Mesothelial cell of epicardium (in vitro differentiated cells): ENCODE data around the gene ATP9A. TPM values are rescaled to one million over a fixed set of nuclear protein-coding genes. Genes with fewer than 3 reads are reported as not detected.

ENCODE experiments used
- DNase-seq, 2 experiments: peaks; one replicate each; pipeline ENCODE4 v3.0.0; 2021; ENCODE audit warnings: low spot score in 2 of 2; ENCODE audit not compliant: unreplicated experiment in 2 of 2
- H3K27ac Mint-ChIP-seq: 2 replicates; pipeline ENCODE4 v1.8.0; 2021; ENCODE audit warnings: mixed read lengths
- H3K27me3 Mint-ChIP-seq: 2 replicates; pipeline ENCODE4 v1.8.0; 2021; ENCODE audit warnings: low read depth, mixed read lengths
- H3K36me3 Mint-ChIP-seq: 2 replicates; pipeline ENCODE4 v1.8.0; 2021; ENCODE audit warnings: mixed read lengths
- H3K4me1 Mint-ChIP-seq: 2 replicates; pipeline ENCODE4 v1.8.0; 2021; ENCODE audit warnings: mixed read lengths
- H3K4me3 Mint-ChIP-seq: 2 replicates; pipeline ENCODE4 v1.8.0; 2021; ENCODE audit warnings: mild to moderate bottlenecking, moderate library complexity, mixed read lengths
- H3K9me3 Mint-ChIP-seq: 2 replicates; pipeline ENCODE4 v1.8.0; 2021; ENCODE audit warnings: mixed read lengths
- total RNA-seq: library from RNA; stranded (reverse); gene quantifications from 3 replicates; pipeline ENCODE4 v1.2.1, GENCODE V29; 2021
- TF ChIP-seq, protein P1 (sequence below): fragments of 200-600 bp; sonication (generic); IDR thresholded peaks from one replicate; pipeline ENCODE4 v1.5.0; 2021; ENCODE audit warnings: antibody characterized with exemption; ENCODE audit not compliant: unreplicated experiment

The ATP9A gene
- total RNA-seq, 1 donor from 2014 or later: 80.0 TPM

DNA sequence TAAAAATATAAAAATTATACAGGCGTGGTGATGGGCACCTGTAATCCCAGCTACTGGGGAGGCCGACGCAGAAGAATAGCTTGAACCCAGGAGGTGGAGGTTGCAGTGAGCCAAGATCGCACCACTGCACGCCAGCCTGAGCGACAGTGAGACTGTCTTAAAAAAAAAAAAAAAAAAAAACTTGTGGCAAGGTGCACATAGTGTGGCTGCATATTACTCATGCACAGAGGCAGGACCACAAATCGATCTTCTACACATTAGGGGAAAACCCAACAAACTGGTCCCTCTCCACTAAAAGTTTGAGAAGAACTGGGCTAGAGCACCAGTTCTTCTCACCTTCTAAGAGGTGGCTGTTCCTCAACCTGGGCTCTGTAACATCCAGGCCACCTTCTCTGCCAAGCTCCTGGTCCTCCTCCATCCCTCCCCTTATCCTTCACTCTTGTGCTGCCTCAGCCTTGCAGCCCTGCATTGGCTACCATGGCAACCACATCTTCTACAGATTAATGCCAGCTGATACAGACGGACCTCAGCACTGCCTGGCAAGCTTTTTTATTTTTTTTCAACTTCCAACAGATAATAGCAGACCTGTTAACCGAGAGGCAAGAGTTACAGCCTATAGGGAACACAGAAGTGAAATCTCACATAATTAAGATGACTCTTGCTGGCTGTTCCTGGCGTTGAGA is 88.0 kb downstream of the ATP9A start:
- TF ChIP-seq, protein P1, sequence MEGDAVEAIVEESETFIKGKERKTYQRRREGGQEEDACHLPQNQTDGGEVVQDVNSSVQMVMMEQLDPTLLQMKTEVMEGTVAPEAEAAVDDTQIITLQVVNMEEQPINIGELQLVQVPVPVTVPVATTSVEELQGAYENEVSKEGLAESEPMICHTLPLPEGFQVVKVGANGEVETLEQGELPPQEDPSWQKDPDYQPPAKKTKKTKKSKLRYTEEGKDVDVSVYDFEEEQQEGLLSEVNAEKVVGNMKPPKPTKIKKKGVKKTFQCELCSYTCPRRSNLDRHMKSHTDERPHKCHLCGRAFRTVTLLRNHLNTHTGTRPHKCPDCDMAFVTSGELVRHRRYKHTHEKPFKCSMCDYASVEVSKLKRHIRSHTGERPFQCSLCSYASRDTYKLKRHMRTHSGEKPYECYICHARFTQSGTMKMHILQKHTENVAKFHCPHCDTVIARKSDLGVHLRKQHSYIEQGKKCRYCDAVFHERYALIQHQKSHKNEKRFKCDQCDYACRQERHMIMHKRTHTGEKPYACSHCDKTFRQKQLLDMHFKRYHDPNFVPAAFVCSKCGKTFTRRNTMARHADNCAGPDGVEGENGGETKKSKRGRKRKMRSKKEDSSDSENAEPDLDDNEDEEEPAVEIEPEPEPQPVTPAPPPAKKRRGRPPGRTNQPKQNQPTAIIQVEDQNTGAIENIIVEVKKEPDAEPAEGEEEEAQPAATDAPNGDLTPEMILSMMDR: no peak
- Mint-ChIP-seq H3K27ac (no peak overlapping the region), H3K27me3 (no peaks in the 10 kb centered on the region), H3K4me3 (no peak overlapping the region), H3K9me3 (no peaks in the 10 kb centered on the region), H3K36me3 (peaks cover 31% of the 10 kb centered on the region), H3K4me1 (no peaks in the 10 kb centered on the region)
- no peak for DNase-seq

DNA sequence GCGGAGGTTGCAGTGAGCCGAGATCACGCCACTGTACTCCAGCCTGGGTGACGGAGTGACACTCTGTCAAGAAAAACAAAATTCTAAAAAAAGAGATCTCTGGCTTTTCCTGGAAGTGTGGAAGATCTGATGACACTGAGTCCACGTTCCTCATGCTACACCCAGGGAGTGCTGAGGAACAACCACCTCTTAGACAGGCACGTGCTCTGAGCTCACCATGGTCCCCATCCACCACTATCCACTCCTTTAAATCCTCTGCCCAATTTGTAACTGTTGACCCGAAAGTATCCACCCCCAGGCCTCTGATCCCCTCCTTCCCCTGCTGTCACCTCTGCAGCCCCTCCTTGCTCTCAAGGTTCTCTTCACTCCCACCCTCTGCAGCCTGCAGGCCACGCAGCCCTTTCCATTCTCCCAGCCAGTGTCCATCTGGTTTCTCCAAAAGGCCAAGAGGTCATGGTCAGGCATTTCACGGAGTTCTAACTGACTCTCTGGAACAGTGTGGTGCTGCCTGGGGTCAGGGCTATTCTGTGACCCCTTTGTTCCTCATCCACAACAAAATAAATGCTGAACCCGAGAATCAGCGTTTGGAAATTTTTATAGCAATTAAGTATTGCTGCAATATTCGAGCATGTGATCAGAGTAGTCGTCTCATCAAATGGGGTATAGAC is 88.8 kb downstream of the ATP9A start:
- Mint-ChIP-seq H3K4me3 (no peak overlapping the region), H3K27me3 (no peaks in the 10 kb centered on the region), H3K4me1 (no peaks in the 10 kb centered on the region), H3K9me3 (no peaks in the 10 kb centered on the region), H3K36me3 (peaks cover 31% of the 10 kb centered on the region), H3K27ac (no peak overlapping the region)
- TF ChIP-seq, protein P1: no peak
- no peak for DNase-seq

DNA sequence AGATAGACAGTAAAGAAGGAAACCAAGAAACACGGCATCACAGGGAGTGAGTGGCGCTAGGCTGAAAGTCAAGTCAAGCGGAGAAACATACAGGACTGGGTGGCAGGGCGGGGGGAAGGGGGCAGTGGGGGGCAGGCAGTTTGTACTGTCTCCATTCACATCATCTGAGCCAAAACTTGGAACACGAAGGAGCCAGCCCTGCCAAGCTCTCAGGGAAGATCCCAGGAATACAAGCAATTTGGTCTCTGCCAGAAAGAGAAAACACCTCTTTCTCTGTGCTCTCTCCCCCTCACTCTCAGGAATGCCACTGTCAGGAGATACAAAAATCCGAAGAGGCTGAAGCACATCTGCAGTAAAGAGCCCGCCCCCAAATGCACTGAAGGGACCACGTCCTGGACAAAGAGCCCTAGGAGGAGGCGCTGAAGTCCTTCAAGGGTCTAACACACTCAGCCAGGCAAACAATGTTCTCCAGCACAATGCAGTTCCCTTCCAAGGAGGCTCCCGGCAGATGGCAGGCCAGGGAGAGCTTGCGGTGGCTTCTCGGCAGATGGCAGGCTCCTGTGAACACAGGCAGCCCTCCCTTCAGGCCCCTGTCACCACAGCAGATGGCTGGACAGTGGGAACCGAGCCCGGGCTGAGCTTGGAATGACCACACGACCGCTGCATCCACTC is 90.0 kb downstream of the ATP9A start:
- Mint-ChIP-seq H3K27ac (no peak overlapping the region), H3K9me3 (no peaks in the 10 kb centered on the region), H3K36me3 (peaks cover 40% of the 10 kb centered on the region), H3K27me3 (no peaks in the 10 kb centered on the region), H3K4me3 (no peak overlapping the region), H3K4me1 (no peaks in the 10 kb centered on the region)
- TF ChIP-seq, protein P1: no peak
- no peak for DNase-seq

DNA sequence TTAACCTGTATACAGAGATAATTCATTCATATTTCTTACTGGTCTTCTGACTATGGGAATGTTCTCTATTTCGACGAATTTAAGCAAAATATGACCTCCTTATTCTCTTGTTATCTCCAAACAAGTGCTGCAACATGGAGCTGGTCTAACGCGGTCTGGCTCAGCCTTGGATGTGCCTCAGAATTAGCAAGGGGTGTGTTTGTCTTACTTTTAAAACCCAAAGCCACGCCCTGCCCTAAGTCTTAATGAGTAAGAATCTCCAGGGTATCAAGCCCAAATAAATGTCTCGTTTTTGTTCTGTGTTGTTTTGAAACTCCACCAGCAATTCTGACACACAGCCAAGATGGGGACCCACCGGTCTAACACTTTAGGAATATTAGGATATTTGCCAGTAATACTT is 99.2 kb downstream of the ATP9A start:
- Mint-ChIP-seq H3K4me1 (no peaks in the 10 kb centered on the region), H3K27me3 (no peaks in the 10 kb centered on the region), H3K27ac (no peak overlapping the region), H3K36me3 (peaks cover 61% of the 10 kb centered on the region), H3K9me3 (no peaks in the 10 kb centered on the region), H3K4me3 (no peak overlapping the region)
- DNase-seq: no peak
- TF ChIP-seq, protein P1: no peak

DNA sequence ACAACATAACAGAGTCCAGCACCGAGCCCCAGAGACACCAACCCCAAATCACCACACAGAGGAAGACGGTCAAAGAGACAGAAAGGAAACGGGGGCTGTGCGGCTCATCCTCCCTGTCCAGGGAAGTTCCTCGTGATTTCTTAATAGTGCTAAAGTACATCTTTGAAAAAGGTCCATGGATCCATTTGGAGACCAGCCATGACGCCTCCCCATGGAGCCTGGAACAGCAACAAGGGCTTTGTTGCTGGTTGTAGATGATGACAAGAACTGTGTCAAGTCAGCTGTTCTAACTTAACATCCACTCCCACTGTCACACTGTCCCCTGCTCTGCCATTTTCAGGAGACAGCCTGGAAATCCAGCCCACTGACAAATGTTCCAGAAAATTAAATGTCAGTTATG is 99.7 kb downstream of the ATP9A start:
- peaks cover 59% of the 10 kb centered on the region for H3K36me3 Mint-ChIP-seq
- no peaks in the 10 kb centered on the region for H3K27me3 Mint-ChIP-seq
- no peaks in the 10 kb centered on the region for H3K9me3 Mint-ChIP-seq
- no peak overlapping the region for H3K27ac Mint-ChIP-seq
- DNase-seq: no peak
- no peak overlapping the region for H3K4me3 Mint-ChIP-seq
- TF ChIP-seq, protein P1: no peak
- H3K4me1 Mint-ChIP-seq: no peaks in the 10 kb centered on the region
